ENCODE measurements around the gene PAX3. TPM values are rescaled to one million over a fixed set of nuclear protein-coding genes. Genes with fewer than 3 reads are reported as not detected.
A peak's percentile ranks its signal among the peaks of the same experiment; 100 is the strongest.

PAX3 gene
- total RNA-seq, 1 experiment from 2014 or later, result not detected

DNA sequence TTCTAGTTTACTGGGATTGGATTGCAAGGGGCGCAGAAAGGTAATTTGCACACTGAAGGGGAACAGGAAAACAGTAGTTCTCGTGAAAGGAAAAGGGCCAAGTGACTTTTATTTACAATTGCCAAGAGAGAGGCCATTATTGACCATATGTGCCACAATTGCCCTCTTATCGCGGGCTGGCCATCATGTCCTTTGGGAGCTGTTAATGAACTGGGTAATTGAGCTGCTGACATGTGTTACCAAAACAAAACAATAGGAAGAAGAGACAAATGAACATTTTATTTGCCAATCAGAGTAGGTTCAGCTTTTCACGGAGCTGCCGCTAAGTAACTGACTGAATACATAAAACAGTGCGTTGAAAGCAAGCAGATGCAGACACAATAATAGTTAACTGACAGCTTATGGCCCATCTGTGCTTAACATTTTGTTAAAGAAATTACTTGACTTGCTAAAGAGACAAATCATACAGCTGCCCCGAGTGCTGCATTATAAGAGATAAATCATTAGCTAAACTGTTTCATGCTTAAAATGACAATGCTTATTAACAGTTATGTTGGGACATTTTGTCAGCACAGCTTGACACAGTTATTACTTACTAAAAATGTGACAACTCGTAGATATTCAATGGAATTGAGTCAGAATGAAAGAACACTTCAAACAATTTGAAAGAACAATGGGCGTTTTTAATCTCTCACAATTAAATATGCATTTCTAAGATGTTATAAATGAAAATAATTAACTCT lies 57.5 kb downstream of the PAX3 start:
- Mint-ChIP-seq H3K4me3 (0 out of 2 replicates have a peak overlapping the region, but pooled peaks have one; percentile 13), H3K36me3 (no peaks in the 10 kb centered on the region), H3K9me3 (no peaks in the 10 kb centered on the region), H3K4me1 (peaks cover 44% of the 10 kb centered on the region), H3K27ac (no peak overlapping the region), H3K27me3 (ENCODE audit: low read depth) (peaks cover 70% of the 10 kb centered on the region)
- DNase-seq (ENCODE audit: low spot score) (no peak), ATAC-seq (no peak)
- no peak for TF ChIP-seq TCF7 (CRISPR knock-in tag; IDR thresholded peaks at IDR 0.05; ENCODE audit: low read depth)
- TF ChIP-seq ETV6 (CRISPR knock-in tag; IDR thresholded peaks at IDR 0.05), result no peak
- TF ChIP-seq, protein P1, sequence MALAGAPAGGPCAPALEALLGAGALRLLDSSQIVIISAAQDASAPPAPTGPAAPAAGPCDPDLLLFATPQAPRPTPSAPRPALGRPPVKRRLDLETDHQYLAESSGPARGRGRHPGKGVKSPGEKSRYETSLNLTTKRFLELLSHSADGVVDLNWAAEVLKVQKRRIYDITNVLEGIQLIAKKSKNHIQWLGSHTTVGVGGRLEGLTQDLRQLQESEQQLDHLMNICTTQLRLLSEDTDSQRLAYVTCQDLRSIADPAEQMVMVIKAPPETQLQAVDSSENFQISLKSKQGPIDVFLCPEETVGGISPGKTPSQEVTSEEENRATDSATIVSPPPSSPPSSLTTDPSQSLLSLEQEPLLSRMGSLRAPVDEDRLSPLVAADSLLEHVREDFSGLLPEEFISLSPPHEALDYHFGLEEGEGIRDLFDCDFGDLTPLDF (CRISPR knock-in tag; IDR thresholded peaks at IDR 0.05), result no peak
- TF ChIP-seq GRHL2 (CRISPR knock-in tag; IDR thresholded peaks at IDR 0.05; ENCODE audit: insufficient replicate concordance, severe bottlenecking), result no peak
- TF ChIP-seq PREB (CRISPR knock-in tag; IDR thresholded peaks at IDR 0.05; ENCODE audit: borderline replicate concordance), result no peak
- no peak for TF ChIP-seq CREM (CRISPR knock-in tag; IDR thresholded peaks at IDR 0.05)
- TF ChIP-seq, protein P2, sequence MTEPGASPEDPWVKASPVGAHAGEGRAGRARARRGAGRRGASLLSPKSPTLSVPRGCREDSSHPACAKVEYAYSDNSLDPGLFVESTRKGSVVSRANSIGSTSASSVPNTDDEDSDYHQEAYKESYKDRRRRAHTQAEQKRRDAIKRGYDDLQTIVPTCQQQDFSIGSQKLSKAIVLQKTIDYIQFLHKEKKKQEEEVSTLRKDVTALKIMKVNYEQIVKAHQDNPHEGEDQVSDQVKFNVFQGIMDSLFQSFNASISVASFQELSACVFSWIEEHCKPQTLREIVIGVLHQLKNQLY (CRISPR knock-in tag; IDR thresholded peaks at IDR 0.05), result no peak
- no peak for TF ChIP-seq ZNF423 (CRISPR knock-in tag; IDR thresholded peaks at IDR 0.05)
- TF ChIP-seq, protein P3, sequence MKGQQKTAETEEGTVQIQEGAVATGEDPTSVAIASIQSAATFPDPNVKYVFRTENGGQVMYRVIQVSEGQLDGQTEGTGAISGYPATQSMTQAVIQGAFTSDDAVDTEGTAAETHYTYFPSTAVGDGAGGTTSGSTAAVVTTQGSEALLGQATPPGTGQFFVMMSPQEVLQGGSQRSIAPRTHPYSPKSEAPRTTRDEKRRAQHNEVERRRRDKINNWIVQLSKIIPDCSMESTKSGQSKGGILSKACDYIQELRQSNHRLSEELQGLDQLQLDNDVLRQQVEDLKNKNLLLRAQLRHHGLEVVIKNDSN (CRISPR knock-in tag; IDR thresholded peaks at IDR 0.05), result no peak
- no peak for TF ChIP-seq NFE2L1 (CRISPR knock-in tag; IDR thresholded peaks at IDR 0.05)
- TF ChIP-seq, protein P4, sequence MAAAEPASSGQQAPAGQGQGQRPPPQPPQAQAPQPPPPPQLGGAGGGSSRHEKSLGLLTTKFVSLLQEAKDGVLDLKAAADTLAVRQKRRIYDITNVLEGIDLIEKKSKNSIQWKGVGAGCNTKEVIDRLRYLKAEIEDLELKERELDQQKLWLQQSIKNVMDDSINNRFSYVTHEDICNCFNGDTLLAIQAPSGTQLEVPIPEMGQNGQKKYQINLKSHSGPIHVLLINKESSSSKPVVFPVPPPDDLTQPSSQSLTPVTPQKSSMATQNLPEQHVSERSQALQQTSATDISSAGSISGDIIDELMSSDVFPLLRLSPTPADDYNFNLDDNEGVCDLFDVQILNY (CRISPR knock-in tag; IDR thresholded peaks at IDR 0.05), result no peak
- CTCF ChIA-PET, result interaction anchor here (0.8 to 1.3 kb wide), 2 partner anchors 77 to 188 kb away, joined by 3 to 4 read pairs; no protein-coding TSS in a partner anchor
- POLR2A ChIA-PET, result no interaction called here

DNA sequence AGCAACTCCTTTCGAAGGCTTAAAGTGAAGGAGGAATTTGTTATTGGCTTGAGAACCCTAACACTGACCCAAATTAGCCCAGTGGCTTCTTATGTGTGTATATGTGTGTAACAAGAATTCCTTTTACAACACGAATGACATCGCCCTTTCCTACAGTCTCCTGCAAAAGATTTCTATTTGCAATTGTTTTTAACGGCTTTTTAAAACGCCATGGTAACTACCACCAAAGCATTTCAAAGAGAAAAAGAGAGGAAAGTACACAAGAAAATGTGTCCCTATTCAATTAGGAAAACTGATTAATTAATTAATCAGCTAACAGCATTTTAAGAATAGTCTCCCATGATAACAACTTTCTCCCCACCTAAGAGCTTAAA lies 58.1 kb downstream of the PAX3 start:
- no peak for DNase-seq (ENCODE audit: low spot score)
- TF ChIP-seq KAT7 (CRISPR knock-in tag; IDR thresholded peaks at IDR 0.05; ENCODE audit: borderline replicate concordance) (no peak), ZNF416 (CRISPR knock-in tag; IDR thresholded peaks at IDR 0.05) (no peak), ZNF512 (CRISPR knock-in tag; IDR thresholded peaks at IDR 0.05; ENCODE audit: borderline replicate concordance) (no peak), ZNF671 (CRISPR knock-in tag; IDR thresholded peaks at IDR 0.05) (no peak), CREB1 (CRISPR knock-in tag; IDR thresholded peaks at IDR 0.05) (no peak), FOXP1 (CRISPR knock-in tag; IDR thresholded peaks at IDR 0.05; ENCODE audit: borderline replicate concordance) (no peak), GABPB1 (CRISPR knock-in tag; IDR thresholded peaks at IDR 0.05) (no peak), STAT6 (CRISPR knock-in tag; conservative IDR thresholded peaks at IDR 0.05; ENCODE audit: low read depth) (no peak), CREM (CRISPR knock-in tag; IDR thresholded peaks at IDR 0.05) (no peak), AFF4 (CRISPR knock-in tag; IDR thresholded peaks at IDR 0.05; ENCODE audit: borderline replicate concordance) (no peak)

More for the DNA sequence above, 58.1 kb downstream of the PAX3 start:
- peaks cover 44% of the 10 kb centered on the region for H3K4me1 Mint-ChIP-seq
- H3K4me3 Mint-ChIP-seq, result peak overlapping the region; percentile 55
- peaks cover 70% of the 10 kb centered on the region for H3K27me3 Mint-ChIP-seq (ENCODE audit: low read depth)
- ChIA-PET CTCF (interaction anchor here (0.8 to 1.3 kb wide), 2 partner anchors 78 to 188 kb away, joined by 3 to 4 read pairs; no protein-coding TSS in a partner anchor), POLR2A (no interaction called here)
- ATAC-seq, result no peak
- H3K27ac Mint-ChIP-seq, result no peak overlapping the region
- no peaks in the 10 kb centered on the region for H3K36me3 Mint-ChIP-seq
- H3K9me3 Mint-ChIP-seq, result no peaks in the 10 kb centered on the region

Data from WTC11 (cell line).